Activated T-helper 1 cell treated with anti-CD3 and anti-CD28 coated beads, Interleukin-12 subunit alpha, Interleukin-12 subunit beta, Interleukin-2, Interleukin-4 antibody, amounts not matched to agents 30 ng/mL and 10 ng/mL and 1 ng/mL, durations not matched to agents 14 hours and 24 hours and 36 hours (primary cell): ENCODE measurements around the gene DYNLL2. TPM values are rescaled to one million over a fixed set of nuclear protein-coding genes. Genes with fewer than 3 reads are reported as not detected.
"Not testable (repeated sequence)": the region's sequence is repeated elsewhere in the genome, so short reads cannot be mapped to it uniquely, and the experiment has no call there.

Experiments
- DNase-seq: peaks from one replicate; pipeline ENCODE4 v3.0.0; 2021; ENCODE audit warnings: low spot score
- H3K27ac Mint-ChIP-seq: one replicate; pipeline ENCODE4 v1.8.0; 2021; ENCODE audit warnings: mild to moderate bottlenecking, mixed read lengths
- H3K27me3 Mint-ChIP-seq: one replicate; pipeline ENCODE4 v1.8.0; 2022; ENCODE audit warnings: mild to moderate bottlenecking, moderate library complexity, mixed read lengths; ENCODE audit not compliant: insufficient read depth
- H3K36me3 Mint-ChIP-seq: one replicate; pipeline ENCODE4 v1.8.0; 2021; ENCODE audit warnings: low read depth, mixed read lengths
- H3K4me1 Mint-ChIP-seq: one replicate; pipeline ENCODE4 v1.8.0; 2021; ENCODE audit warnings: low read depth, mixed read lengths
- H3K4me3 Mint-ChIP-seq: one replicate; pipeline ENCODE4 v1.8.0; 2021; ENCODE audit warnings: mild to moderate bottlenecking, moderate library complexity, mixed read lengths
- H3K9me3 Mint-ChIP-seq: one replicate; pipeline ENCODE4 v1.8.0; 2021; ENCODE audit warnings: mixed read lengths
- intact Hi-C: fragments of 100-400 bp; cut with micrococcal nuclease; formaldehyde crosslinking; loops from one replicate; pipeline ENCODE4 v1.15.1; 2024
- total RNA-seq: library from RNA; stranded (reverse); gene quantifications from 2 replicates; pipeline ENCODE4 v1.2.3, GENCODE V29; 2022

DYNLL2 gene
- total RNA-seq, 1 donor from 2014 or later, result 35.8 TPM

GRCh38 chr17:58052945-58053715, 30.1 kb upstream of the DYNLL2 start:
- no peaks in the 10 kb centered on the region for H3K9me3 Mint-ChIP-seq
- no peak for DNase-seq
- no peak overlapping the region for H3K27ac Mint-ChIP-seq
- peaks cover 7% of the 10 kb centered on the region for H3K27me3 Mint-ChIP-seq
- H3K4me3 Mint-ChIP-seq, result no peak overlapping the region
- intact Hi-C loops, result no loop called here
- no peaks in the 10 kb centered on the region for H3K36me3 Mint-ChIP-seq
- peaks cover 7% of the 10 kb centered on the region for H3K4me1 Mint-ChIP-seq

- Mint-ChIP-seq H3K36me3 (no peaks in the 10 kb centered on the region), H3K27me3 (peaks cover 7% of the 10 kb centered on the region), H3K4me1 (peaks cover 7% of the 10 kb centered on the region), H3K9me3 (no peaks in the 10 kb centered on the region), H3K27ac (no peak overlapping the region), H3K4me3 (no peak overlapping the region)
- intact Hi-C loops, result no loop called here
- no peak for DNase-seq
These were observed 28.6 kb upstream of the DYNLL2 start for GRCh38 chr17:58054641-58055040.

- Mint-ChIP-seq H3K27me3 (peaks cover 7% of the 10 kb centered on the region), H3K4me3 (no peak overlapping the region), H3K9me3 (no peaks in the 10 kb centered on the region), H3K27ac (no peak overlapping the region), H3K36me3 (no peaks in the 10 kb centered on the region), H3K4me1 (peaks cover 7% of the 10 kb centered on the region)
- DNase-seq, result no peak
- intact Hi-C loops, result no loop called here
These were observed 26.7 kb upstream of the DYNLL2 start for GRCh38 chr17:58056476-58056875.

GRCh38 chr17:58059141-58059540, 24.1 kb upstream of the DYNLL2 start:
- Mint-ChIP-seq H3K9me3 (no peaks in the 10 kb centered on the region), H3K4me3 (no peak overlapping the region), H3K27ac (no peak overlapping the region), H3K4me1 (no peaks in the 10 kb centered on the region), H3K27me3 (peaks cover 6% of the 10 kb centered on the region), H3K36me3 (no peaks in the 10 kb centered on the region)
- no peak for DNase-seq
- intact Hi-C loops, result no loop called here

- intact Hi-C loops, result no loop called here
- Mint-ChIP-seq H3K4me1 (no peaks in the 10 kb centered on the region), H3K27ac (no peak overlapping the region), H3K9me3 (no peaks in the 10 kb centered on the region), H3K36me3 (no peaks in the 10 kb centered on the region), H3K4me3 (no peak overlapping the region), H3K27me3 (peaks cover 8% of the 10 kb centered on the region)
- no peak for DNase-seq
These were observed 22.5 kb upstream of the DYNLL2 start for GRCh38 chr17:58060596-58061191.

GRCh38 chr17:58061672-58062071, 21.5 kb upstream of the DYNLL2 start:
- no peak for DNase-seq
- Mint-ChIP-seq H3K36me3 (no peaks in the 10 kb centered on the region), H3K9me3 (no peaks in the 10 kb centered on the region), H3K4me1 (no peaks in the 10 kb centered on the region), H3K27me3 (peaks cover 10% of the 10 kb centered on the region), H3K4me3 (no peak overlapping the region), H3K27ac (no peak overlapping the region)
- intact Hi-C loops, result no loop called here

GRCh38 chr17:58065238-58065637, 18.0 kb upstream of the DYNLL2 start:
- H3K27ac Mint-ChIP-seq, result no peak overlapping the region
- no peaks in the 10 kb centered on the region for H3K9me3 Mint-ChIP-seq
- H3K4me3 Mint-ChIP-seq, result no peak overlapping the region
- no peaks in the 10 kb centered on the region for H3K4me1 Mint-ChIP-seq
- no peak for DNase-seq
- intact Hi-C loops, result no loop called here
- H3K36me3 Mint-ChIP-seq, result no peaks in the 10 kb centered on the region
- H3K27me3 Mint-ChIP-seq, result peaks cover 11% of the 10 kb centered on the region

- intact Hi-C loops, result no loop called here
- H3K27ac Mint-ChIP-seq, result no peak overlapping the region
These were observed 16.8 kb upstream of the DYNLL2 start for GRCh38 chr17:58066401-58066800.

GRCh38 chr17:58072862-58073261, 10.4 kb upstream of the DYNLL2 start:
- Mint-ChIP-seq H3K36me3 (no peaks in the 10 kb centered on the region), H3K9me3 (no peaks in the 10 kb centered on the region), H3K4me1 (no peaks in the 10 kb centered on the region), H3K4me3 (no peak overlapping the region), H3K27me3 (peaks cover 29% of the 10 kb centered on the region), H3K27ac (no peak overlapping the region)
- DNase-seq, result no peak
- intact Hi-C loops, result no loop called here

More at GRCh38 chr17:58066401-58066800, 16.8 kb upstream of the DYNLL2 start:
- no peak for DNase-seq
- Mint-ChIP-seq H3K4me1 (no peaks in the 10 kb centered on the region), H3K4me3 (no peak overlapping the region), H3K36me3 (no peaks in the 10 kb centered on the region), H3K9me3 (no peaks in the 10 kb centered on the region), H3K27me3 (peaks cover 14% of the 10 kb centered on the region)

- H3K36me3 Mint-ChIP-seq, H3K27ac Mint-ChIP-seq, H3K4me3 Mint-ChIP-seq, intact Hi-C loops, H3K9me3 Mint-ChIP-seq, H3K4me1 Mint-ChIP-seq, DNase-seq: not testable (repeated sequence)
- H3K27me3 Mint-ChIP-seq, result peaks cover 33% of the 10 kb centered on the region
These were observed 10.0 kb upstream of the DYNLL2 start for GRCh38 chr17:58073266-58073665.

- H3K36me3 Mint-ChIP-seq, H3K4me1 Mint-ChIP-seq, H3K9me3 Mint-ChIP-seq, H3K4me3 Mint-ChIP-seq, DNase-seq, H3K27ac Mint-ChIP-seq, intact Hi-C loops: not testable (repeated sequence)
- peaks cover 37% of the 10 kb centered on the region for H3K27me3 Mint-ChIP-seq
These were observed 8.8 kb upstream of the DYNLL2 start for GRCh38 chr17:58074406-58074805.

GRCh38 chr17:58079300-58080033, 3.8 kb upstream of the DYNLL2 start:
- H3K4me1 Mint-ChIP-seq, result no peaks in the 10 kb centered on the region

More at GRCh38 chr17:58079300-58080033, 3.8 kb upstream of the DYNLL2 start:
- H3K27ac Mint-ChIP-seq, result no peak overlapping the region
- intact Hi-C loops, result loop anchor here (5.0 kb wide), 4 partner anchors 92 to 273 kb away; partner anchors contain the start of genes MKS1, SUPT4H1 and VEZF1
- H3K27me3 Mint-ChIP-seq, result peaks cover 46% of the 10 kb centered on the region
- H3K4me3 Mint-ChIP-seq, result no peak overlapping the region
- no peaks in the 10 kb centered on the region for H3K9me3 Mint-ChIP-seq
- H3K36me3 Mint-ChIP-seq, result no peaks in the 10 kb centered on the region
- DNase-seq, result no peak
